ENCODE data around the gene SETX.

The SETX gene

DNA sequence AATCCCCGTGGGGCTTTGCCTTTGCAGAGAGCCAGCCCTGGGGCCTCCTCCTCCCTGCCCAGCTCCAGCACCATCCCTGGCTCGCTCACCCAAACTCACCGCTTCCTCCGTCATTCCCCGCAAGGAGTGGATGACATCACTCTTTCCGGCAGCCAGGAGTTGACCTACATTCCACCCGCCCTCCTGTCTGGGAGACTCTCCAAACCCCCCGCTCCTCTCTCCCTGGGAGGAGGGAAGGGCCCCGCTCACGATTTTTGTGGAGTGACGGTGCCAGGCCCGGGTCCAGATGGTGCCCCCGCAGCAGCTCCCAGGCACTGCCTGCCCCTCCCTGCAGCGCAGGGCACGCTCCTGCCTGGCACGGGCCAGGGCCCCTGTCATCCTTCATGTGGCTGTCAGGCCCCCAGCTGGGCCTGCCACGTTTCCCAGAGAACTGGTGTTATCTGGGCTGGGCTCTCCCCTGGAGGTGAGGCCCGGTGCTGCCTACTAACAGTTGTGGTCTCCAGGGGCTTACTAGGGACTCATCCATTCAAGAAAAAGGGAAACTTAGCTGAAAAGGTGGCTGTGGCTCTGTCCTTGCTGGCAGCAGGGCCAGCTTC lies 140.7 kb downstream of the SETX start:
- DNase-seq (ENCODE audit: low spot score) = peak; percentile 96

DNA sequence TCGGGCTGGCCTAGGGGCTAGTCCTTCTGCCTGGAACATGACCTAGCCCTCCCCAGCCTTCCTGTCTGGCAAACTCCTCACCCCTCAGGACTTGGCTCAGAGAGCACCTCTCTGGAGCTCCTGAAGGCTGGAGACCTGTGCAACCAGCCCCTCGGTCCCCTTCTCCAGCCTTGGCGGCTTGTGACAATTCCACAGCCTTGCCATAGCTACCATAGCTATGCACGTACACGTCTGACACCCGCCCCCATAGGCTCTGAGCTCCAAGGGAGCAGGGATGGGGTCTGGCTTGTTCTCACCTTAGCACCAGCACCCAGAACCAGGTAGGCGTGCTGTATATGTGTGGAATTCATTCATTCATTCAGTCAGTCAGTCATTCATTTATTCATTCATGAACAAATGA lies 143.2 kb downstream of the SETX start:
- no peak for DNase-seq (ENCODE audit: low spot score)

Measured in AG08395 (cell line).